ENCODE measurements around the gene MYO9B.

MYO9B gene

GRCh38 chr19:17210296-17210695 is 134.7 kb downstream of the MYO9B start:
- H3K4me3 ChIP-seq (ENCODE audit: low read depth, low read length), result no peak overlapping the region
- TF ChIP-seq CTCF (IDR thresholded peaks at IDR 0.05; ENCODE audit: borderline replicate concordance, insufficient read depth, low read depth, low read length), result no peak

- no peak for TF ChIP-seq CTCF (IDR thresholded peaks at IDR 0.05; ENCODE audit: borderline replicate concordance, insufficient read depth, low read depth, low read length)
- no peak overlapping the region for H3K4me3 ChIP-seq (ENCODE audit: low read depth, low read length)
Observed at GRCh38 chr19:17211547-17212446, 136.2 kb downstream of the MYO9B start.

GRCh38 chr19:17213334-17213733 is 137.8 kb downstream of the MYO9B start:
- H3K4me3 ChIP-seq (ENCODE audit: low read depth, low read length), result no peak overlapping the region
- TF ChIP-seq CTCF (IDR thresholded peaks at IDR 0.05; ENCODE audit: borderline replicate concordance, insufficient read depth, low read depth, low read length), result no peak

GRCh38 chr19:17214508-17215126 is 139.0 kb downstream of the MYO9B start:
- TF ChIP-seq CTCF (IDR thresholded peaks at IDR 0.05; ENCODE audit: borderline replicate concordance, insufficient read depth, low read depth, low read length), result no peak

GRCh38 chr19:17215127-17215971 is 139.8 kb downstream of the MYO9B start, which contains the start of gene USE1:
Gene USE1 (plus strand): TSS chr19:17215357. CDS start chr19:17215406, 49 bp downstream.
- peak within 1 kb of the TSS; percentile 77 for H3K4me3 ChIP-seq (ENCODE audit: low read depth, low read length)
- no peak for TF ChIP-seq CTCF (IDR thresholded peaks at IDR 0.05; ENCODE audit: borderline replicate concordance, insufficient read depth, low read depth, low read length)

More at GRCh38 chr19:17214508-17215126, 139.0 kb downstream of the MYO9B start:
- peak overlapping the region; percentile 77 for H3K4me3 ChIP-seq (ENCODE audit: low read depth, low read length)

GRCh38 chr19:17216058-17216670 is 140.6 kb downstream of the MYO9B start:
- H3K4me3 ChIP-seq (ENCODE audit: low read depth, low read length), result no peak overlapping the region
- TF ChIP-seq CTCF (IDR thresholded peaks at IDR 0.05; ENCODE audit: borderline replicate concordance, insufficient read depth, low read depth, low read length), result no peak

Measured in GM12875 (cell line).